NB4 (cell line): Measurements from ENCODE around the gene PPP1R15B.
A peak's percentile ranks its signal among the peaks of the same experiment; 100 is the strongest.

ENCODE experiments used
- DNase-seq: peaks from one replicate; pipeline ENCODE4 v3.0.0; 2010; ENCODE audit warnings: low read depth
- H3K4me3 ChIP-seq: one replicate; pipeline ENCODE4 v1.5.1; 2011; ENCODE audit warnings: mild to moderate bottlenecking, low read depth, low read length, moderate library complexity
- CTCF ChIP-seq: IDR thresholded peaks from one replicate; pipeline ENCODE4 v1.5.1; 2012; ENCODE audit warnings: low read depth, low read length
- MAX ChIP-seq: IDR thresholded peaks from 2 replicates; pipeline ENCODE4 v1.6.1; 2011; ENCODE audit warnings: low read depth, low read length
- MYC ChIP-seq: IDR thresholded peaks from 2 replicates; pipeline ENCODE4 v1.6.1; 2011; ENCODE audit warnings: low read depth, low read length
- POLR2A ChIP-seq: IDR thresholded peaks from 2 replicates; pipeline ENCODE4 v1.6.1; 2011; ENCODE audit warnings: mild to moderate bottlenecking; ENCODE audit not compliant: insufficient read length; ENCODE audit errors: extremely low read depth

Gene PPP1R15B

GRCh38 chr1:204420039-204421004, 8.7 kb upstream of the PPP1R15B start:
- no peak overlapping the region for H3K4me3 ChIP-seq
- TF ChIP-seq CTCF: no peak
- no peak for TF ChIP-seq MAX
- no peak for TF ChIP-seq POLR2A
- TF ChIP-seq MYC: no peak
- DNase-seq: no peak

- no peak overlapping the region for H3K4me3 ChIP-seq
- no peak for DNase-seq
- TF ChIP-seq MYC (no peak), MAX (no peak), CTCF (no peak), POLR2A (no peak)
These were observed 7.4 kb upstream of the PPP1R15B start for GRCh38 chr1:204419064-204419403.

GRCh38 chr1:204418174-204419063, 6.8 kb upstream of the PPP1R15B start:
- DNase-seq: peak; percentile 74
- TF ChIP-seq MAX (no peak), MYC (no peak), POLR2A (no peak), CTCF (no peak)
- H3K4me3 ChIP-seq: peak overlapping the region; percentile 21

GRCh38 chr1:204417074-204417997, 5.7 kb upstream of the PPP1R15B start:
- H3K4me3 ChIP-seq: peak overlapping the region; percentile 57
- peak; percentile 92 for DNase-seq
- no peak; the same call in 1 of the 2 replicates for TF ChIP-seq MYC
- TF ChIP-seq POLR2A: no peak
- 0 out of 2 replicates have a peak, but pooled peaks have one; percentile 2 for TF ChIP-seq MAX
- TF ChIP-seq CTCF: no peak

GRCh38 chr1:204416589-204417073, 5.0 kb upstream of the PPP1R15B start:
- no peak overlapping the region for H3K4me3 ChIP-seq
- DNase-seq: no peak
- no peak for TF ChIP-seq CTCF
- TF ChIP-seq MYC: no peak
- no peak for TF ChIP-seq POLR2A
- no peak for TF ChIP-seq MAX
